ENCODE results near the gene ANKRD40CL.
"Not testable (repeated sequence)": the region's sequence is repeated elsewhere in the genome, so short reads cannot be mapped to it uniquely, and the experiment has no call there.

The ANKRD40CL gene

GRCh38 chr17:50804749-50805475, 37.6 kb upstream of the ANKRD40CL start:
- not testable (repeated sequence) for H3K36me3 ChIP-seq (ENCODE audit: control insufficient read depth in 1 of 2, insufficient read depth in 2 of 2, low read length in 2 of 2); H3K27me3 ChIP-seq (ENCODE audit: control insufficient read depth in 1 of 2, insufficient read depth in 2 of 2, low read length in 2 of 2); H3K4me3 ChIP-seq (ENCODE audit: low read depth in 1 of 2, low read length in 2 of 2); H3K4me1 ChIP-seq (ENCODE audit: control insufficient read depth in 1 of 2, insufficient read depth in 2 of 2, low read length in 2 of 2); H3K27ac ChIP-seq (ENCODE audit: low read depth, low read length); H3K9ac ChIP-seq (ENCODE audit: low read depth in 1 of 2, low read length in 2 of 2); H3K9me3 ChIP-seq (ENCODE audit: control insufficient read depth in 1 of 2, low read length in 2 of 2)

GRCh38 chr17:50803676-50804075, 36.4 kb upstream of the ANKRD40CL start:
- Histone ChIP-seq H3K9ac (ENCODE audit: low read depth in 1 of 2, low read length in 2 of 2) (no peak overlapping the region), H3K36me3 (ENCODE audit: control insufficient read depth in 1 of 2, insufficient read depth in 2 of 2, low read length in 2 of 2) (no peaks in the 10 kb centered on the region), H3K27ac (ENCODE audit: low read depth, low read length) (no peak overlapping the region), H3K4me3 (ENCODE audit: low read depth in 1 of 2, low read length in 2 of 2) (no peak overlapping the region), H3K9me3 (ENCODE audit: control insufficient read depth in 1 of 2, low read length in 2 of 2) (no peaks in the 10 kb centered on the region), H3K27me3 (ENCODE audit: control insufficient read depth in 1 of 2, insufficient read depth in 2 of 2, low read length in 2 of 2) (no peaks in the 10 kb centered on the region), H3K4me1 (ENCODE audit: control insufficient read depth in 1 of 2, insufficient read depth in 2 of 2, low read length in 2 of 2) (peaks cover 0 to 4% of the 10 kb centered on the region in 2 donors)

- Histone ChIP-seq H3K36me3 (ENCODE audit: control insufficient read depth in 1 of 2, insufficient read depth in 2 of 2, low read length in 2 of 2) (no peaks in the 10 kb centered on the region), H3K4me3 (ENCODE audit: low read depth in 1 of 2, low read length in 2 of 2) (no peak overlapping the region), H3K27me3 (ENCODE audit: control insufficient read depth in 1 of 2, insufficient read depth in 2 of 2, low read length in 2 of 2) (no peaks in the 10 kb centered on the region)
Measured at GRCh38 chr17:50802609-50803571, 35.6 kb upstream of the ANKRD40CL start.

GRCh38 chr17:50800196-50800700, 32.9 kb upstream of the ANKRD40CL start:
- no peaks in the 10 kb centered on the region for H3K36me3 ChIP-seq (ENCODE audit: control insufficient read depth in 1 of 2, insufficient read depth in 2 of 2, low read length in 2 of 2)
- H3K9ac ChIP-seq (ENCODE audit: low read depth in 1 of 2, low read length in 2 of 2): no peak overlapping the region
- H3K4me3 ChIP-seq (ENCODE audit: low read depth in 1 of 2, low read length in 2 of 2): no peak overlapping the region
- no peaks in the 10 kb centered on the region for H3K27me3 ChIP-seq (ENCODE audit: control insufficient read depth in 1 of 2, insufficient read depth in 2 of 2, low read length in 2 of 2)
- no peaks in the 10 kb centered on the region for H3K9me3 ChIP-seq (ENCODE audit: control insufficient read depth in 1 of 2, low read length in 2 of 2)
- H3K4me1 ChIP-seq (ENCODE audit: control insufficient read depth in 1 of 2, insufficient read depth in 2 of 2, low read length in 2 of 2): no peaks in the 10 kb centered on the region
- no peak overlapping the region for H3K27ac ChIP-seq (ENCODE audit: low read depth, low read length)

More at GRCh38 chr17:50802609-50803571, 35.6 kb upstream of the ANKRD40CL start:
- H3K9me3 ChIP-seq (ENCODE audit: control insufficient read depth in 1 of 2, low read length in 2 of 2): no peaks in the 10 kb centered on the region
- H3K9ac ChIP-seq (ENCODE audit: low read depth in 1 of 2, low read length in 2 of 2): no peak overlapping the region
- H3K27ac ChIP-seq (ENCODE audit: low read depth, low read length): no peak overlapping the region
- peaks cover 0 to 4% of the 10 kb centered on the region in 2 donors for H3K4me1 ChIP-seq (ENCODE audit: control insufficient read depth in 1 of 2, insufficient read depth in 2 of 2, low read length in 2 of 2)

GRCh38 chr17:50799582-50799981, 32.3 kb upstream of the ANKRD40CL start:
- Histone ChIP-seq H3K4me3 (ENCODE audit: low read depth in 1 of 2, low read length in 2 of 2) (no peak overlapping the region), H3K36me3 (ENCODE audit: control insufficient read depth in 1 of 2, insufficient read depth in 2 of 2, low read length in 2 of 2) (no peaks in the 10 kb centered on the region), H3K4me1 (ENCODE audit: control insufficient read depth in 1 of 2, insufficient read depth in 2 of 2, low read length in 2 of 2) (no peaks in the 10 kb centered on the region), H3K27me3 (ENCODE audit: control insufficient read depth in 1 of 2, insufficient read depth in 2 of 2, low read length in 2 of 2) (no peaks in the 10 kb centered on the region), H3K9me3 (ENCODE audit: control insufficient read depth in 1 of 2, low read length in 2 of 2) (no peaks in the 10 kb centered on the region), H3K9ac (ENCODE audit: low read depth in 1 of 2, low read length in 2 of 2) (no peak overlapping the region), H3K27ac (ENCODE audit: low read depth, low read length) (no peak overlapping the region)

GRCh38 chr17:50798424-50799288, 31.3 kb upstream of the ANKRD40CL start:
- Histone ChIP-seq H3K4me1 (ENCODE audit: control insufficient read depth in 1 of 2, insufficient read depth in 2 of 2, low read length in 2 of 2) (no peaks in the 10 kb centered on the region), H3K9me3 (ENCODE audit: control insufficient read depth in 1 of 2, low read length in 2 of 2) (no peaks in the 10 kb centered on the region), H3K36me3 (ENCODE audit: control insufficient read depth in 1 of 2, insufficient read depth in 2 of 2, low read length in 2 of 2) (no peaks in the 10 kb centered on the region), H3K9ac (ENCODE audit: low read depth in 1 of 2, low read length in 2 of 2) (no peak overlapping the region), H3K27ac (ENCODE audit: low read depth, low read length) (no peak overlapping the region), H3K4me3 (ENCODE audit: low read depth in 1 of 2, low read length in 2 of 2) (no peak overlapping the region), H3K27me3 (ENCODE audit: control insufficient read depth in 1 of 2, insufficient read depth in 2 of 2, low read length in 2 of 2) (no peaks in the 10 kb centered on the region)

GRCh38 chr17:50797135-50797810, 30.0 kb upstream of the ANKRD40CL start:
- H3K27ac ChIP-seq (ENCODE audit: low read depth, low read length): no peak overlapping the region
- no peak overlapping the region for H3K4me3 ChIP-seq (ENCODE audit: low read depth in 1 of 2, low read length in 2 of 2)
- no peak overlapping the region for H3K9ac ChIP-seq (ENCODE audit: low read depth in 1 of 2, low read length in 2 of 2)
- H3K9me3 ChIP-seq (ENCODE audit: control insufficient read depth in 1 of 2, low read length in 2 of 2): no peaks in the 10 kb centered on the region
- H3K4me1 ChIP-seq (ENCODE audit: control insufficient read depth in 1 of 2, insufficient read depth in 2 of 2, low read length in 2 of 2): no peaks in the 10 kb centered on the region
- no peaks in the 10 kb centered on the region for H3K27me3 ChIP-seq (ENCODE audit: control insufficient read depth in 1 of 2, insufficient read depth in 2 of 2, low read length in 2 of 2)
- H3K36me3 ChIP-seq (ENCODE audit: control insufficient read depth in 1 of 2, insufficient read depth in 2 of 2, low read length in 2 of 2): no peaks in the 10 kb centered on the region

GRCh38 chr17:50794361-50794760, 27.0 kb upstream of the ANKRD40CL start:
- Histone ChIP-seq H3K9ac (ENCODE audit: low read depth in 1 of 2, low read length in 2 of 2) (no peak overlapping the region), H3K27ac (ENCODE audit: low read depth, low read length) (no peak overlapping the region), H3K4me3 (ENCODE audit: low read depth in 1 of 2, low read length in 2 of 2) (no peak overlapping the region), H3K4me1 (ENCODE audit: control insufficient read depth in 1 of 2, insufficient read depth in 2 of 2, low read length in 2 of 2) (no peaks in the 10 kb centered on the region), H3K27me3 (ENCODE audit: control insufficient read depth in 1 of 2, insufficient read depth in 2 of 2, low read length in 2 of 2) (no peaks in the 10 kb centered on the region), H3K36me3 (ENCODE audit: control insufficient read depth in 1 of 2, insufficient read depth in 2 of 2, low read length in 2 of 2) (no peaks in the 10 kb centered on the region), H3K9me3 (ENCODE audit: control insufficient read depth in 1 of 2, low read length in 2 of 2) (no peaks in the 10 kb centered on the region)

GRCh38 chr17:50793007-50793406, 25.7 kb upstream of the ANKRD40CL start:
- H3K9me3 ChIP-seq (ENCODE audit: control insufficient read depth in 1 of 2, low read length in 2 of 2): no peaks in the 10 kb centered on the region
- no peak overlapping the region for H3K9ac ChIP-seq (ENCODE audit: low read depth in 1 of 2, low read length in 2 of 2)
- no peak overlapping the region for H3K4me3 ChIP-seq (ENCODE audit: low read depth in 1 of 2, low read length in 2 of 2)
- H3K4me1 ChIP-seq (ENCODE audit: control insufficient read depth in 1 of 2, insufficient read depth in 2 of 2, low read length in 2 of 2): no peaks in the 10 kb centered on the region
- H3K36me3 ChIP-seq (ENCODE audit: control insufficient read depth in 1 of 2, insufficient read depth in 2 of 2, low read length in 2 of 2): no peaks in the 10 kb centered on the region
- H3K27me3 ChIP-seq (ENCODE audit: control insufficient read depth in 1 of 2, insufficient read depth in 2 of 2, low read length in 2 of 2): no peaks in the 10 kb centered on the region
- H3K27ac ChIP-seq (ENCODE audit: low read depth, low read length): no peak overlapping the region

Measured in duodenal mucosa (tissue), 2 donors.